Epithelial cell of esophagus (primary cell): ENCODE measurements around the gene HNF1B.
"Not testable (repeated sequence)": the region's sequence is repeated elsewhere in the genome, so short reads cannot be mapped to it uniquely, and the experiment has no call there.

Source experiments
- DNase-seq: peaks from one replicate; pipeline ENCODE4 v3.0.0; 2010; ENCODE audit warnings: low read depth
- H3K4me3 ChIP-seq: 2 replicates; pipeline ENCODE4 v1.5.1; 2011; ENCODE audit warnings: mild to moderate bottlenecking, low read length, control low read depth
- TF ChIP-seq, protein P1 (sequence below): IDR thresholded peaks from 2 replicates; pipeline ENCODE4 v1.5.1; 2011; ENCODE audit warnings: low read depth, mild to moderate bottlenecking, low read length, control low read depth, inconsistent platforms; ENCODE audit not compliant: insufficient read depth; ENCODE audit errors: missing control alignments

The HNF1B gene

DNA sequence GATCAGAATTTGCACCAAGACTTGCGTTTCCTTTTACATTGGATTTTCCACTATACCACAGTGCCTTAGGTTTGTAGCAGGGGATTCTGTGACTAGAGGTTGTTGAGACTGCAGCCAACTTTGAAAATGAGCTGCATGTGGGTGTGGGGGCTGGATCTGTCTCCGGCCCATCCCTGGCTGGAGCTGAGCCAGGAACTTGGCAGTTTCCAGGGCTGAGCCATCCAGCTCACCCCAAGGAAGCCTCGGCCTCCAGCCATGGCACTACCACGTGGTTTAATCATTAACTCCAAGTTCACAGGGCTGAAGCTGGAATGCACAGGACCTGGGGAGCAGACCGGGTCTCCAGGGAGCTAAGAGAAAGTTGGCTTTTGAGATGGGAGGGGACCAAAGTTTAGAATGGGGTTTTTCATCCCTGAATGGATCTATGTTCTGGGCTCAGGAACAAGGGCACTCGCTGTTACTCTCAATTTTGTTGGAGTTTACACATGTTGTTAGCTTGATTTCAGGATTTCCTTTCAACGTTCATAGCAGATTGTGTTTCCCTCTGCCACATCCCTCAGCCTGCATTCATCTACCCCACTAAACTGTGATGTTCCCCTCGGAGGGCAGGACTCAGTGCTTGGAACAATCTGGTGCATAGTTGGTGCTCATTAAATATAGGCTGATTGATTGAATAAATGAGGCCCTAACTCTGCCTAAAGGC, 42.3 kb upstream of the HNF1B start:
- TF ChIP-seq, protein P1, sequence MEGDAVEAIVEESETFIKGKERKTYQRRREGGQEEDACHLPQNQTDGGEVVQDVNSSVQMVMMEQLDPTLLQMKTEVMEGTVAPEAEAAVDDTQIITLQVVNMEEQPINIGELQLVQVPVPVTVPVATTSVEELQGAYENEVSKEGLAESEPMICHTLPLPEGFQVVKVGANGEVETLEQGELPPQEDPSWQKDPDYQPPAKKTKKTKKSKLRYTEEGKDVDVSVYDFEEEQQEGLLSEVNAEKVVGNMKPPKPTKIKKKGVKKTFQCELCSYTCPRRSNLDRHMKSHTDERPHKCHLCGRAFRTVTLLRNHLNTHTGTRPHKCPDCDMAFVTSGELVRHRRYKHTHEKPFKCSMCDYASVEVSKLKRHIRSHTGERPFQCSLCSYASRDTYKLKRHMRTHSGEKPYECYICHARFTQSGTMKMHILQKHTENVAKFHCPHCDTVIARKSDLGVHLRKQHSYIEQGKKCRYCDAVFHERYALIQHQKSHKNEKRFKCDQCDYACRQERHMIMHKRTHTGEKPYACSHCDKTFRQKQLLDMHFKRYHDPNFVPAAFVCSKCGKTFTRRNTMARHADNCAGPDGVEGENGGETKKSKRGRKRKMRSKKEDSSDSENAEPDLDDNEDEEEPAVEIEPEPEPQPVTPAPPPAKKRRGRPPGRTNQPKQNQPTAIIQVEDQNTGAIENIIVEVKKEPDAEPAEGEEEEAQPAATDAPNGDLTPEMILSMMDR, result no peak
- no peak overlapping the region for H3K4me3 ChIP-seq
- peak; percentile 24 for DNase-seq

DNA sequence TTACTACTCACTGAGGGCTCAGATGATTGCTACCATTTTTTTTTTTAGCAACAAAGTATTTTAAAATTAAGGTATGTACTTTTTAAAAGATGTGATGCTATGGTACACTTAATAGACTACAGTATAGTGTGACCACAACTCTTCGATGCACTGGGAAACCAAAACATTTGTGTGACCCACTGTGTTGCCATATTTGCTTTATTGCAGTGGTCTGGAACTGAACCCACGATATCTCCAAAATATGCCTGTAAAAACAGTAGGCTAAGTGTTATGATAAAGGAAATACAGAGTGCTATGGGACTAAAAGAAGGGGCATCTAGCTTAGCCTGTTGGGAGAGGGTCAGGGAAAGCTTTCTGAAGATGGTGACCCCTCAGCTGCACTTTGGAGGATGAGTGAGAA, 41.6 kb upstream of the HNF1B start:
- H3K4me3 ChIP-seq, result no peak overlapping the region
- TF ChIP-seq, protein P1, result no peak
- no peak for DNase-seq

DNA sequence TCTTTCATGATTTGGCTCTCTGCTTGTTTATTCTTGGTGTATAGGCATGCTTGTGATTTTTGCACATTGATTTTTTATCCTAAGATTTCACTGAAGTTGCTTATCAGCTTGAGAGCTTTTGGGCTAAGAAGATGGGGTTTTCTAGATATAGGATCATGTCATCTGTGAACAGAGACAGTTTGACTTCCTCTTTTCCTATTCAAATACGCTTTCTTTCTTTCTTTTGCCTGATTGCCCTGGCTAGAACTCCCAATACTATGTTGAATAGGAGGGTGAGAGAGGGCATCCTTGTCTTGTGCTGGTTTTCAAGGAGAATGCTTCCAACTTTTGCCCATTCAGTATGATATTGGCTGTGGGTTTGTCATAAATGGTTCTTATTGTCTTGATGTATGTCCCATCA, 37.6 kb upstream of the HNF1B start:
- not testable (repeated sequence) for DNase-seq

DNA sequence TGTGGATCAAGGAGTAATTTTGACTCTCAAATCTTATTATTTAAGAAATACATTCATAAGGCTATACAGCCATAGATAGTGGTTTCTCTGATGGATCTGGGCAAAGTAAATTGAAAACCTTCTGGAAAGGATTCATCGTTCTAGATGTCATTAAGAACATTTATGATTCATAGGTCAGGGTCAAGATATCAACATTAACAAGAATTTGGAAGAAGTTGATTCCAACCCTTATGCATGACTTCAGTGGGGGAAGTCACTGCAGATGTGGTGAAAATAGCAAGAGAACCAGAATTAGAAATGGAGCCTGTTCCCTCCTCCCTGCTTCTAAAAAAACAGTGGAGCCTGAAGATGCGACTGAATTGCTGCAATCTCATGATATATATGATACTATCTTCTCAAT, 36.6 kb upstream of the HNF1B start:
- DNase-seq, result no peak
- TF ChIP-seq, protein P1, result no peak
- H3K4me3 ChIP-seq, result no peak overlapping the region

More for the DNA sequence above, 37.6 kb upstream of the HNF1B start:
- H3K4me3 ChIP-seq, result not testable (repeated sequence)

DNA sequence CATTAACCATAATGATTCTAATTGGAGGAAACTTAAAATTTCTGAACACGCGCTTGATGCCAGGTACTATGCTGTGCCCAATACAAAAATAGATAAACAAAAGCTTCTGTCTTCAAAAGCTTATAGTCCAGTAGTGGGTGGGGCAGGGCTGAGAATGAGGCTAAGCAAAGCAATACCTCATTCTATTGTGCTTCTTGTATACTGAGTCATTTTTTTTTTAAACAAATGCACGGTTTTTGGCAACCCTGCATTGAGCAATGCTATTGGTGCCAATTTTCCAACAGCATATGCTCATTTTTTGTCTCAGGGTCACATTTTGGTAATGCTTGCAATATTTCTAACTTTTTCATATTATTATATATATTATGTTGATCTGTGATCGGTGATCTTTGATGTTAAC, 34.7 kb upstream of the HNF1B start:
- TF ChIP-seq, protein P1, result no peak
- peak; percentile 51 for DNase-seq
- no peak overlapping the region for H3K4me3 ChIP-seq

DNA sequence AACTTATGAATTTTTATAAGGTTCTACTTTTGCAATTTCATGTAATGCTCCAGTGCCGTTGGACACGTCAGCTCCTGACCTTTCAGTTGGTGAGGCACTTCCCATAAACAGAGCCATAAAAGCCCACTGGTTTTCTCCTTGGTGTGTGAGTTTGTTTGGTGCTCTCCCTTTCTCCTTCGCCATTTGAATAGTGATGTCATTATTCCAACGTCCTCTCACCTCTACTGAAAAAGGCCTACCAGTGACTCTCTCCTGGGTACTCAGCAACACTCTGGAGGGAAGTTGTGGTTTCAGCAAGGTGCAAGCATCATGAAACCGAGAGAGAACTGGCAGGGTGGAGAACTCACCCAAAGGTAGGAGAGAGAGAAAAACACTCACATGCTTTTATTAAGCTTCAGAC, 29.6 kb upstream of the HNF1B start:
- TF ChIP-seq, protein P1, result no peak
- DNase-seq, result no peak
- no peak overlapping the region for H3K4me3 ChIP-seq

DNA sequence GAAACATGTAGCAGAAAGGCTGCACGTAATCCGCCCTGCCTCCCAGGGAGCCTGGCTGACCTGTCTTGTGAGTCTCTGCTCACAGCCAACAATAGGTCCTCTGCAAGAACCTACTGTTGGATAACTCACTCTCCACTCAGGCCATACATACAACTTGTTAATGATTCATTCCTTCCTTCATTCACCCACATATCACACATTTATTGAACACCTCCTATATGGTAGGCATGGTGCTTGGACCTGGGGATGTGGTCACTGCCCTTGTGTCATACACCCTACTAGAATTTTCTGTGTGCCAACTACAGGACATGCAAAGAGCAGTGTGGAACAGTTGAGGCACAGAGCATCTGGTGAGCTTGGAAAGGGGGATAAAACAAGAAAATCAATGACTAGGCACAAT, 28.1 kb upstream of the HNF1B start:
- TF ChIP-seq, protein P1, result no peak
- no peak overlapping the region for H3K4me3 ChIP-seq
- DNase-seq, result peak; percentile 20
